NB4 (cell line): ENCODE measurements around the gene UNC119B.
"Not testable (repeated sequence)": the region's sequence is repeated elsewhere in the genome, so short reads cannot be mapped to it uniquely, and the experiment has no call there.

Source experiments
- DNase-seq: peaks from one replicate; pipeline ENCODE4 v3.0.0; 2010; ENCODE audit warnings: low read depth
- H3K4me3 ChIP-seq: one replicate; pipeline ENCODE4 v1.5.1; 2011; ENCODE audit warnings: mild to moderate bottlenecking, low read depth, low read length, moderate library complexity
- CTCF ChIP-seq: IDR thresholded peaks from one replicate; pipeline ENCODE4 v1.5.1; 2012; ENCODE audit warnings: low read depth, low read length
- MYC ChIP-seq: IDR thresholded peaks from 2 replicates; pipeline ENCODE4 v1.6.1; 2011; ENCODE audit warnings: low read depth, low read length
- POLR2A ChIP-seq: IDR thresholded peaks from 2 replicates; pipeline ENCODE4 v1.6.1; 2011; ENCODE audit warnings: mild to moderate bottlenecking; ENCODE audit not compliant: insufficient read length; ENCODE audit errors: extremely low read depth
- TF ChIP-seq, protein P1 (sequence below): IDR thresholded peaks from 2 replicates; pipeline ENCODE4 v1.6.1; 2011; ENCODE audit warnings: low read depth, low read length

Gene UNC119B

GRCh38 chr12:120726510-120726793 is 16.2 kb downstream of the UNC119B start:
- H3K4me3 ChIP-seq, result peak overlapping the region; percentile 65
- DNase-seq, result no peak
- TF ChIP-seq MYC (no peak), POLR2A (no peak), CTCF (no peak)
- TF ChIP-seq, protein P1, sequence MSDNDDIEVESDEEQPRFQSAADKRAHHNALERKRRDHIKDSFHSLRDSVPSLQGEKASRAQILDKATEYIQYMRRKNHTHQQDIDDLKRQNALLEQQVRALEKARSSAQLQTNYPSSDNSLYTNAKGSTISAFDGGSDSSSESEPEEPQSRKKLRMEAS, result no peak

DNA sequence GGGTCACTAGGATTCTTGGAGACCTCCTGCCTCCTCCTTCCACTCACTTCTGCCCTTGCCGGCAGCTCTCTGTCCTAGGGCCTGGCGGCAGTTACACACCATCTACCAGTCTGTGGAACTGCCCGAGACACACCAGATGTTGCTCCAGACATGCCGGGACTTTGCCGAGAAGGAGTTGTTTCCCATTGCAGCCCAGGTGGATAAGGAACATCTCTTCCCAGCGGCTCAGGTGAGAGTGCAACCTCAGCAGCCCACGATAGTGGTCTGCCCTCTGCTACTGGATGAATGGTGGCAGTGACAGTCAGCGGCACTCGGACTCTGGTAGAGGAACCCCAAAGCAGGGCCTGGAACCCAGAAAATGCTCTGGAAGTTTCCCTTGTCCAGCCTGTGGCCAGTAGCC is 16.7 kb downstream of the UNC119B start:
- no peak for DNase-seq
- no peak overlapping the region for H3K4me3 ChIP-seq
- no peak for TF ChIP-seq MYC
- TF ChIP-seq POLR2A, result no peak
- TF ChIP-seq, protein P1, result no peak
- TF ChIP-seq CTCF, result no peak

- not testable (repeated sequence) for DNase-seq, H3K4me3 ChIP-seq
These were observed 21.9 kb downstream of the UNC119B start for GRCh38 chr12:120732198-120732597.

DNA sequence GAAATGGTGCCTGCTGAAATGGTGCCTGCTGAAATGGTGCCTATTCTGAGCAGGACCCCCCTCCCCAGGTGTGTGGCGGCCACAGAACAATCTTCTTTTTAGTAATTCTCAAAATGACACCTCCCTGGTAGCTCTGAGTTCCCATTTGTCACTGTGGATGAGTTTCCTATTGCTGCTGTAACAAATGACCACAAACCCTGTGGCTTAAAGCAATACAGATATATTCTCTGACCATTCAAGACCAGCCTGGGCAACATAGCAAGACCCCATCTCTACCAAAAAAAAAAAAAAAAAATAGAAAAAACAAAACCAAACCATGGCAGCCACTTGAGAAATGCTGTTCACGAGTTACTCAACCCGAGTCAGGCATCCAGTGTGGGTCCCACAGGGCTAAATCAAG is 23.3 kb downstream of the UNC119B start:
- H3K4me3 ChIP-seq, result no peak overlapping the region
- TF ChIP-seq CTCF (no peak), POLR2A (no peak), MYC (no peak)
- TF ChIP-seq, protein P1, result no peak
- DNase-seq, result no peak

DNA sequence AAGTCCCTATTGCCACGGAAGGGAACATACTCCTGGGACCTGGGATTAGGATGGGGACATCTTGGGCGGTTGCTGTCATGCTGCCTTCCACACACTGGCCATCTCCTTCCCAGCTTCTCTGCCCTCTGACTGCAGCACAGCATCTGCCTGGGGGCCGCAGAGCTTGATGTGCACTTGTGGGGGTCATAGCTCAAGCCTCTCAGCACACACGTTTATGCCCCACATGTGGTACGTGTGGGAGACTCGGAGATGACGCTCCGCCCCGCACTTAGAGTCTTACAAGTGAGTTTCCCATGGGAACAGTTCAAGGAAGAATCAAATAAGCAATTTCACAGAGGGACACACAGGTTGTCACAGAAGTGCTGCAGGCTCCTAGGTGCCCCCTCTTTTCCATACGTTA is 24.0 kb downstream of the UNC119B start:
- no peak for DNase-seq

GRCh38 chr12:120735181-120735580 is 24.9 kb downstream of the UNC119B start:
- no peak overlapping the region for H3K4me3 ChIP-seq
- TF ChIP-seq MYC (no peak), POLR2A (no peak), CTCF (no peak)
- TF ChIP-seq, protein P1, result no peak
- no peak for DNase-seq

More for the DNA sequence above, 24.0 kb downstream of the UNC119B start:
- TF ChIP-seq MYC, result no peak
- TF ChIP-seq POLR2A, result no peak
- TF ChIP-seq, protein P1, result no peak
- TF ChIP-seq CTCF, result no peak
- no peak overlapping the region for H3K4me3 ChIP-seq
